Measurements from ENCODE around the gene TSPOAP1. TPM values are rescaled to one million over a fixed set of nuclear protein-coding genes. Genes with fewer than 3 reads are reported as not detected.

Gene TSPOAP1
- total and polyA plus RNA-seq, 2 of the 13 experiments (the other 11 are each of a cell fraction or from before 2014, with no cell fraction given), result not detected

- TF ChIP-seq NFAT5 (CRISPR knock-in tag; IDR thresholded peaks at IDR 0.05) (no peak), ZNF672 (CRISPR knock-in tag; IDR thresholded peaks at IDR 0.05) (no peak), FOXO1 (CRISPR knock-in tag; IDR thresholded peaks at IDR 0.05) (no peak; the same call in 1 of the 2 replicates), ZSCAN31 (CRISPR knock-in tag; IDR thresholded peaks at IDR 0.05; ENCODE audit: low read depth) (no peak), MNT (IDR thresholded peaks at IDR 0.05) (peak; percentile 69), GMEB2 (CRISPR knock-in tag; IDR thresholded peaks at IDR 0.05; ENCODE audit: low read depth) (no peak), PCBP1 (IDR thresholded peaks at IDR 0.05; ENCODE audit: borderline replicate concordance, low read depth, low read length) (no peak), WIZ (CRISPR knock-in tag; IDR thresholded peaks at IDR 0.05) (no peak), ZNF142 (CRISPR knock-in tag; IDR thresholded peaks at IDR 0.05) (no peak), ZNF17 (CRISPR knock-in tag; IDR thresholded peaks at IDR 0.05) (no peak), MTF2 (CRISPR knock-in tag; IDR thresholded peaks at IDR 0.05; ENCODE audit: borderline replicate concordance) (no peak), ZNF362 (CRISPR knock-in tag; IDR thresholded peaks at IDR 0.05; ENCODE audit: borderline replicate concordance) (peak; percentile 87), RFX1 (IDR thresholded peaks at IDR 0.05) (no peak)
Observed at GRCh38 chr17:58369214-58370031, 40.8 kb upstream of the TSPOAP1 start (continued).

All from HepG2 (cell line).